Lower leg skin (tissue), 3 donors: ENCODE measurements around the gene WNT9B.

ENCODE experiments used
- POLR2A ChIP-seq, 2 donors: fragments of 450-650 bp; IDR thresholded peaks; one replicate each; pipeline ENCODE4 v1.6.1; 2016 to 2017; ENCODE audit warnings: antibody characterized with exemption in 2 of 2, mild to moderate bottlenecking in 1 of 2, moderate library complexity in 1 of 2
- TF ChIP-seq, protein P1 (sequence below), 3 donors: fragments of 450-650 bp; IDR thresholded peaks; one replicate each; pipeline ENCODE4 v1.5.1; 2016; ENCODE audit warnings: antibody characterized with exemption in 3 of 3, mild to moderate bottlenecking in 3 of 3, moderate library complexity in 2 of 3

DNA sequence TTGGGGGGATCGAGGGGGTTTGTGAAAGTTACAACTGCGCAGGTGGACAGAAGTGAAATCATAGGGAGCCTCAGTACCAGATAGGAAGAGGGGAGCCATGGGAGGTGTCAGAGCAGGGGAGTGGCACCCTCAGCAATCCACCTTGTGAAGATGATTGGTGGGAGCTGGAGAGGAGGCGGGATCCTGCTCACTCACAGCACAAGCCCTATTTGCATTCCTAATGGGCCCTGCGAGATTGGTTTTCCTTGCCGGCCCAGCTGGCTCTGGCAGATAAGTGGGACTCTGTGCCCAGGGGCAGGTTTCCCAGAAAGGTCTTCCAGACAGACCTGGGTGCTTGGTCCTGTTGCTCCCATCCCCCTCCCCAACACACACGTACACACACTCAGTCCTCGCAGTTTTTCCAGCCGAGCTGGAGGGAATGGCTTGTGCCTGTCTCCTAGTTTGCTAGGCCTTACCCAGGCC lies 42.2 kb upstream of the WNT9B start:
- TF ChIP-seq, protein P1, sequence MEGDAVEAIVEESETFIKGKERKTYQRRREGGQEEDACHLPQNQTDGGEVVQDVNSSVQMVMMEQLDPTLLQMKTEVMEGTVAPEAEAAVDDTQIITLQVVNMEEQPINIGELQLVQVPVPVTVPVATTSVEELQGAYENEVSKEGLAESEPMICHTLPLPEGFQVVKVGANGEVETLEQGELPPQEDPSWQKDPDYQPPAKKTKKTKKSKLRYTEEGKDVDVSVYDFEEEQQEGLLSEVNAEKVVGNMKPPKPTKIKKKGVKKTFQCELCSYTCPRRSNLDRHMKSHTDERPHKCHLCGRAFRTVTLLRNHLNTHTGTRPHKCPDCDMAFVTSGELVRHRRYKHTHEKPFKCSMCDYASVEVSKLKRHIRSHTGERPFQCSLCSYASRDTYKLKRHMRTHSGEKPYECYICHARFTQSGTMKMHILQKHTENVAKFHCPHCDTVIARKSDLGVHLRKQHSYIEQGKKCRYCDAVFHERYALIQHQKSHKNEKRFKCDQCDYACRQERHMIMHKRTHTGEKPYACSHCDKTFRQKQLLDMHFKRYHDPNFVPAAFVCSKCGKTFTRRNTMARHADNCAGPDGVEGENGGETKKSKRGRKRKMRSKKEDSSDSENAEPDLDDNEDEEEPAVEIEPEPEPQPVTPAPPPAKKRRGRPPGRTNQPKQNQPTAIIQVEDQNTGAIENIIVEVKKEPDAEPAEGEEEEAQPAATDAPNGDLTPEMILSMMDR (IDR thresholded peaks at IDR 0.05) = no peak
- no peak for TF ChIP-seq POLR2A (IDR thresholded peaks at IDR 0.05)
